SIG-M5 (cell line): Measurements from ENCODE around the gene TMEM54.

Experiments
- DNase-seq: peaks from one replicate; lab custom pipeline; 2025; lab: John Stamatoyannopoulos, UW

TMEM54 gene

GRCh38 chr1:32900956-32901822 lies at the start of gene TMEM54:
Gene TMEM54, minus strand, starts transcription at chr1:32901389. Its CDS starts 151 bp downstream, at chr1:32901238.
- DNase-seq: no peak

GRCh38 chr1:32949519-32949918 lies 48.3 kb upstream of the TMEM54 start:
- DNase-seq: no peak

GRCh38 chr1:32948905-32949304 lies 47.7 kb upstream of the TMEM54 start:
- no peak for DNase-seq

GRCh38 chr1:32948390-32948722 lies 47.2 kb upstream of the TMEM54 start:
- no peak for DNase-seq

- DNase-seq: no peak
Measured at GRCh38 chr1:32947669-32948389, 46.6 kb upstream of the TMEM54 start.

- DNase-seq: no peak
Measured at GRCh38 chr1:32946413-32946812, 45.2 kb upstream of the TMEM54 start.

- DNase-seq: no peak
Measured at GRCh38 chr1:32944180-32944579, 43.0 kb upstream of the TMEM54 start.

- DNase-seq: peak; percentile 37
Measured at GRCh38 chr1:32939655-32940371, 38.6 kb upstream of the TMEM54 start.

- DNase-seq: no peak
Measured at GRCh38 chr1:32937061-32937460, 35.9 kb upstream of the TMEM54 start.

- no peak for DNase-seq
Measured at GRCh38 chr1:32934535-32934934, 33.3 kb upstream of the TMEM54 start.

- no peak for DNase-seq
Measured at GRCh38 chr1:32933742-32934322, 32.6 kb upstream of the TMEM54 start.

GRCh38 chr1:32931760-32932159 lies 30.6 kb upstream of the TMEM54 start:
- DNase-seq: no peak

- DNase-seq: no peak
Measured at GRCh38 chr1:32929366-32929765, 28.2 kb upstream of the TMEM54 start.

GRCh38 chr1:32928715-32929114 lies 27.5 kb upstream of the TMEM54 start:
- DNase-seq: no peak

- DNase-seq: no peak
Measured at GRCh38 chr1:32928285-32928684, 27.1 kb upstream of the TMEM54 start.

- DNase-seq: no peak
Measured at GRCh38 chr1:32927441-32927840, 26.3 kb upstream of the TMEM54 start.

GRCh38 chr1:32926562-32926961 lies 25.4 kb upstream of the TMEM54 start:
- DNase-seq: no peak

- DNase-seq: no peak
Measured at GRCh38 chr1:32925403-32926162, 24.4 kb upstream of the TMEM54 start.

GRCh38 chr1:32924881-32925344 lies 23.7 kb upstream of the TMEM54 start:
- no peak for DNase-seq

- no peak for DNase-seq
Measured at GRCh38 chr1:32920833-32921232, 19.6 kb upstream of the TMEM54 start.
